GM12801 (cell line): Measurements from ENCODE around the gene FAM107B.

Experiments
- TF ChIP-seq, protein P1 (sequence below): IDR thresholded peaks from one replicate; pipeline ENCODE4 v1.5.1; 2011; ENCODE audit warnings: control low read depth; ENCODE audit not compliant: insufficient read length; ENCODE audit errors: extremely low read depth

FAM107B gene

DNA sequence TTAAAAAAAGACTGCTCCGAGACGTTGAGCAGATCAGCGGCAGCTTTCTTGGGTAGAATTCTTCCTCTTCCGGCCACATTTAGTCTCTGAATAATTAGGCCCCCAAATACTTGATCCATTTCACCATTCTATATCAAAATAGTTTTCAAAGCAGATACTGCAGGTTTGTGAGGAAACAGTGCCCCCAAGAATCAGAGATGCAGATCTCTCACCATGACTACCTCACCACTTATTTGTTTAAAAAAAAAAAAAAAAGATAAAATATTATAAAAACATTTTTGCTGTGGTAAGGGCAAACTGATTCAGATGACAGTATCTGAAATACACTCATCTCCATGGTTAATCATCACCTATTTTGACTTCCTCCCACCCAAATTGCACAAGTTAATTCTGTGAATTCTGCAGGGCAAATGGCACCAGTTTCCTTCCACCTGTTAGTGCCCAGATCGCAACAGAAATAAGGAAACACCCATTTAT lies 210.4 kb downstream of the FAM107B start:
- TF ChIP-seq, protein P1, sequence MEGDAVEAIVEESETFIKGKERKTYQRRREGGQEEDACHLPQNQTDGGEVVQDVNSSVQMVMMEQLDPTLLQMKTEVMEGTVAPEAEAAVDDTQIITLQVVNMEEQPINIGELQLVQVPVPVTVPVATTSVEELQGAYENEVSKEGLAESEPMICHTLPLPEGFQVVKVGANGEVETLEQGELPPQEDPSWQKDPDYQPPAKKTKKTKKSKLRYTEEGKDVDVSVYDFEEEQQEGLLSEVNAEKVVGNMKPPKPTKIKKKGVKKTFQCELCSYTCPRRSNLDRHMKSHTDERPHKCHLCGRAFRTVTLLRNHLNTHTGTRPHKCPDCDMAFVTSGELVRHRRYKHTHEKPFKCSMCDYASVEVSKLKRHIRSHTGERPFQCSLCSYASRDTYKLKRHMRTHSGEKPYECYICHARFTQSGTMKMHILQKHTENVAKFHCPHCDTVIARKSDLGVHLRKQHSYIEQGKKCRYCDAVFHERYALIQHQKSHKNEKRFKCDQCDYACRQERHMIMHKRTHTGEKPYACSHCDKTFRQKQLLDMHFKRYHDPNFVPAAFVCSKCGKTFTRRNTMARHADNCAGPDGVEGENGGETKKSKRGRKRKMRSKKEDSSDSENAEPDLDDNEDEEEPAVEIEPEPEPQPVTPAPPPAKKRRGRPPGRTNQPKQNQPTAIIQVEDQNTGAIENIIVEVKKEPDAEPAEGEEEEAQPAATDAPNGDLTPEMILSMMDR = no peak

DNA sequence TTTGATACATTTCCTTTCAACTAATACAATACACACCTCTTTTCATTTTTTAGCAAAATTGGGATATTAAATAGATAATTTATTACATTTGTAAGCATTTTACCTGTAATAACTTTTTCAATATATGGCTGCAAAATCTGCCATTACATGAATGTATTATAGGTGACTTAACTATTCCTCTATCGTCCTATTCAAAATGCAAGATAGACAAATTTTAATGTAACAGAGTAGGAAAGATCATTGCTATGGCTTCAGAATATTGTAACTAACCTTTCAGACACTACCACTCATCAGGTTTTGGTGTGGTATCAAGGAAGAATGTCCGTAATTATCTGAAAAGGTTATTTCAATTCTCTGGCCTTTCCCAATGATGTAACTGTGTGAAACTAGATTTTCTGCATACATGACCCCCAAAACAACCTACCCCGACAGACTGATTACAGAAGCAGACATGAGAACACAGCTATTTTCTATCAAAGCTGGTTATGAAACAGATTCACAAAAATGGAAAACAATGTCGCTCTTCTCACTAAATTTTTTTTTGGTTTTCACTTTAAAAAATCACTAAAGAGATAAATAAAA lies 211.2 kb downstream of the FAM107B start:
- TF ChIP-seq, protein P1 = no peak

DNA sequence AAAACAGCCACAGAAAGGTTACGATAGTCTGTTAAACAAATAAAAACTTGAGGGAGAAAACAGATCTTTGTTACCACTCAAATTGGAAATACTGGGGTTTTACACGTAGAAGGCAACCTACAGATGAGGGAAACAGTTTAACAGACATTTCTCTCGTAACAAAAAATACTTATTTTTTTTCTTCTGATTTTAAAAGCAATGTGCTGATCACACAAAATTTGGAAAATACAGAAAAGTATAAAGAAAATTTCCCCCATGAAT lies 211.7 kb downstream of the FAM107B start:
- TF ChIP-seq, protein P1 = no peak

DNA sequence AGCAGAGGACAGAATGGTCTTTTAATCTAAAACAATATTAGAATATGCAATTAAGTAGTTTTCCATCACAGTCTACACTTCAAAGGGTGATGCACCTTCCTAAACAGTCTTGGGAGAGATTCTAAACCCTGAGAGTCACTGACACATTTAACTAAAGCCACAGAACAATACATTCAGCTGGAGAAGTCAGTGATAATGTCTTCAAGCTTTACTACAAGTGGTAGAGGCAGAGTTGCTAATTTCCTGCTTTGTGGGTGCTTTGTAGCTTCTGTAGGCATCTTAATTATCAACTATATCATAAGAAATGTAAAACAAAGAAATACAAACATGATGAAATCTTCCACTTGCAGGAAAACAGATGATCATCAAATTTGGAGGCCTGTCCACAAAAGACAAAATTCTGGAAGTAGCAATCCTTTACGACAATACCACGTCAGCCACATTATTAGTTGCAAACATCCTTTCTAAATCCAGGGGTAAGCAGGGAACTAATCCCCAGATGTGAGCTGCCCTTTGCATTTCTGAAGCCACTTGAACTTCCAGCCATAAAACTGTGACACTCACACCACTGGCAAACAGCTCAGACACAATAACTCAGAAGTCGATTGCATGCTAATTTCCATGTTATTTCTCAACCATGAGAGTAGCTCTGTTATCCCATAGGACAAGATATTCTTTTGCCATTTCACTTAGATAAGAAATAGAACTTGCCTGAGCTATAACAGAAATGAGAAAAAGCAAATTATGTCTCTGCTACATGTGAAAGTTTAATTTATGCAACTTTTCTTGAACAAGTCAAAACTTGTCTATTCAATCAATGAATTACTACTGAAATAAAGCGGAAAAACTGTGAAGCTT lies 212.2 kb downstream of the FAM107B start:
- TF ChIP-seq, protein P1 = no peak

DNA sequence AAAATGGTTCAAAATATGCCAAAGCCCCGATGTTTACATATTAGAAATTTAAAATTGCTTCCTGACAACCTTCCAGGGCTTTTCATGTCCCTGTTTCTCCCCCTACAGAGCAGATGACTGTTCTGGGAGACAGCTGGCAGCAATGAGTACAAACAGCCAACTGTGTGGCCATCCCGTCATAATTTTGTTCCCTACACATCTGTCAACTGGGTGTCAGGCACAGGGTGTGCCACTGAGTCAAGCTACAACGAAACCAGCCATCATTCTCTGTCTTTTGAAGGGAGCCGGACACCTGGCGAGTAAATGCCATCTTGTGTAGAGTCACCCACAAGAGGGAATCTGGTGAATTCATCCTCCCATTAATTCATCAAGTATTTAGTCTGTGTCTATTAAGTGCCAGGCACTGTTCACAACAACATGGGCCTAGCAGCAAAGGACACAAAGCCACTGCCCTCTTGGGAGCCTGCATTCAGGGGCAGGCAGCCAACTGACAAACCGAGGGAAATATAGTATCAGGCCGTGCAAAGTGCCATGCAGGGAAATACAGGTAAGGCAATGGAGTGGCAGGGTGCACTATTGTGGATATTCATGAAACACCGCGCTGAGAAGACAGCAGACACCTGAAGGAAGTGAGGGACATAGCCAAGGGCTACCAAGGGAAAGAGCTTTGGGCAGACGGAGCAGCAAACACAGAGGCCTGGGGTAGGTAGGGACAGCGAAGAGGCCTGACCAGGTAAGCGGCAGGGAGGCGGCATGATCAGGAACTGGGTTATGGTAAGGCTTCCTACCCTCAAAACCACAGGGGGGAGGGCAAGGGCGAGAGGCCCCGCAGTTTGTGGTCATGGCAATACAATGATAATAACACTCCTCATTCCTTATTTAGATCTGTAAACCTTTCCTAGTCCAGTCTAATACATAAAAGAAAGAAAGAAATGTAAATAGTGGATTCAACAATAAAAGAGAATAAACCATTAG lies 213.6 kb downstream of the FAM107B start:
- TF ChIP-seq, protein P1 = no peak

DNA sequence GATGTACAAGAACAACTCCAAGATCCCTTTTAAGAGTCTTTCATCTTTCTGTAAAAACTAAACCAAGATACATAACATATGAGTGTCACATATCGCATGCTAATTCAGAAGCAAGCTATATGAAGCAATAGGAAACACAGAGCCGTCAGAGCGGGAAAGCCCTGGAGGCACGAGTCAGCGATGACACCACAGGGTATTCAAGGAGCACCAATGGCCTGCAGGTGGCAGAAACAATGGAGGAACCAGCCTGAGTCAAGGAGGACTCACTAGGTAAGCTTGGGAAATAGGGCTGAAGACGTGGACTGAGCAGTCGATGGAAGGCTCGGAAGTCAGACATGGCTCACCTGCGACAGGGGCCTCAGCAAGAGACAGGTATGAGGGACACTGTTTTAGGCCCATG lies 214.4 kb downstream of the FAM107B start:
- TF ChIP-seq, protein P1 = no peak

DNA sequence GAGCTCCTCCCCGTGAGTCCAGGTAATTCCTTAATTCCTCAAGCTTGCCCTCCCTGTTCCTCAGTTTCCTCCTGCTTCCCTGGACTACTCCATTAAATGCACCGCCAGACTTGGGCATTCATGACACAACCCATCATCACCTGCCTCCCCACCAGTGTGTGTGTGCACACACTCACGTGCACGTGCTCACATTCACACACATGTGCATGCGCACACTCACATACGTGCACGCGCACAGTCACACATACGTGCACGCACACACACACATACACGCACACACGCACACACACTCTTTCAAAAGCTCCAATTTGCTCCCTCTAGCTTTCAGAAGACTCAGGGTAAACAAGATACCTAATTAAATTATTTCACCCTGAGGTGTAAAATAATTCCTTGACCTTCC lies 216.7 kb downstream of the FAM107B start:
- TF ChIP-seq, protein P1 = no peak
